GM18909 (cell line): ENCODE measurements around the gene C2orf42.
"Not testable (repeated sequence)": the region's sequence is repeated elsewhere in the genome, so short reads cannot be mapped to it uniquely, and the experiment has no call there.

Experiments used
- ATAC-seq: cut with Tn5 transposase; IDR thresholded peaks from one replicate; pipeline ENCODE4 v1.9.1; 2021; ENCODE audit warnings: mild to moderate bottlenecking; ENCODE audit not compliant: unreplicated experiment, poor library complexity

Gene C2orf42

DNA sequence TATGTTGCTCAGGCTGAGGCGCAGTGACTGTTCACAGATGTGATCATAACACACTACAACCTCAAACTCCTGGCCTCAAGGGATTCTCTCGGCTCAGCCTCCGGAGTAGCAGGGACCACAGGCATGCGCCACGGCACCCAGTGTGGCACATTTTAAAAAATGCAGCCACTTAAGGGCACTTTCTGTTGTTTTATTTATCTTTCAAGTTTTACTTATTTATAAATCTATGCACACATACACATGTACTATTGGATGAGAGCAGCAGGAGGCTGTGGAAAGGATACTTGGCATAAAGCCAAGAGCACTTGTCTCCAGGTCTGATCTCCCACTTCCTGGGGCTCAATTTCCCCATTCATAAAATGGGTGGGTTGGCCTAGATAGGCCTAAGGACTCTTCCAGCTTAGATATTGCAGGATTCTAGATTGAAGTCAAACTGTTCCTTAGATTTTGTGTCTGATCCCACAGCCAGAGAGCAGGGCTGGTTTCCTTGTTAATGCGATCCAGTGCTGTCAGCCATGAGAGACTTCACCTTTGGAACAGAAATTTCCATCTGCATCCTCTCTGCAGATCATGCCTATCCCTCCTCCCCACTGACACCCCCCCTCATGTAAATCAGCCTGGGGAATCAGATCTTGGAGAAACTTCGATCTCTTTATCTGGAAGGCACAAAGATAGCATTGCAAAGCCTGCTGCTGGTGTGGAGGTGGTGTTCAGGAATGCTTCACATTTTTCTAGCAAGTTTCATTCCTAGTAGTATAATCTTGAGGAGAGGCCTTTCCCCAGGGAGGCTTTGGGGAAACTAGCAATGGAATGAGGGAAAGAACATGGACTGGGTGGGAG lies 78.8 kb downstream of the C2orf42 start:
- no peak for ATAC-seq

DNA sequence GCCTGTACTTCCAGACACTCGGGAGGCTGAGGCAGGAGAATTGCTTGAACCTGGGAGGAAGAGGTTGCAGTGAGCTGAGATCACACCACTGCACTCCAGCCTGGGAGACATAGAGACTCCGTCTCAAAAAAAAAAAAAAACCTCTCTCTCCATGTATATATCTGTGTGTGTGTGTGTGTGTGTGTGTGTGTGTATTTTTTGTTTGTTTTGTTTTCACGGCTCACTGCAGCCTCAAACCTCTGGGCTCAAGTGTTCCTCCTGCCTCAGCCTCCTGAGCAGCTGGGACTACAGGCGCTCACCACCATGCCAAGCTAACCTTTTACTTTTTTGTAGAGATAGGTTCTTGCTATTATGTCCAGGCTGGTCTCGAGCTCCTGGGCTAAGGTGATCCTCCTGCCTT lies 80.4 kb downstream of the C2orf42 start:
- ATAC-seq: not testable (repeated sequence)

DNA sequence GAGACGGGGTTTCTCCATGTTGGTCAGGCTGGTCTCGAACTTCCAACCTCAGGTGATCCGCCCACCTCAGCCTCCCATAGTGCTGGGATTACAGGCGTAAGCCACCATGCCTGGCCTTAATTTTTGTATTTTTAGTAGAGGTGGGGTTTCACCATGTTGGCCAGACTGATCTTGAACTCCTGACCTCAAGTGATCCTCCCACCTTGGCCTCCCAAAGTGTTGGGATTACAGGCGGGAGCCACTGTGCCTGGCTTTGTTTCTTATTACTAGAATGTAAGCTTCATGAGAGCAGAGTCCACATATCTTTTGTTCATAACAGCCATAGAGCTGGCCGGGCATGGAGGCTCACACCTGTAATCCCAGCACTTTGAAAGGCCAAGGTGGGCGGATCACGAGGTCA lies 84.7 kb downstream of the C2orf42 start:
- not testable (repeated sequence) for ATAC-seq

DNA sequence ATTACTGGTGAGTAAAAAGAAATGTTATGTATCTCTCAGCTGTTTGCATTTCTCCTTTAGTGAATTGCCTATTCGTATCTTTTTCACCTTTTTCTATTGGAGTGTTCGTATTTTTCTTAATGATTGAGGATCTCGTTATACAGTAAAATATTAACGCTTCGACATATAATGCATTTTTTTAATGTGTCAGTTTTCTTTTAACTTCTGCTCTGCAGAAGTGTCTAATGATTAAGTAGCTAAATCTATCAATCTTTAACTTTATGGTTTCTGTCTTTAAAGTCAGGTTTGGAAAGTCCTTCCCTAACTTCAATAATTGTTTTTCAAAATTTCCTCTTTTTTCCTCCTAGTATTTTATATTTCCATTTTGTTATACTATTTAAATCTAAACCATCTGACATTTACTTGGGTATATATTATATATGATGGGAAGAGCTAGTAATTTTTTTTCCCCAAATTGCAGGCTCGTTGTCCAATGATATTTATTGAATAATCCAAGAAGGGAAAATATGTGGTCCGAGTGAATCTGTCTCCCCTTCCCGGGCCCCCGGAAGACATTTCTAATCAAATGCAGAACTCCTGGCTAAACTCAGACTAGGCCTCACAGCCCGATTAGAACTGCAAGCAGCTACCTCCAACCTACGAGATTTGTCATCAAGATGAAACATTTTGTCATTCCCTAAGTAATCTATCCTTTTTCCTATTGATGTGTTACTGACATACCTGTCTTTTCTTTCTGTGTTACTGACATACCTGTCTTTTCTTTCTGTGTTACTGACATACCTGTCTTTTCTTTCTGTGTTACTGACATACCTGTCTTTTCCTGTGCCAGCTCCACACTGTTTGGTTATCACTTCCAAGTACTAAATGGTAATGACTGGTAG lies 86.3 kb downstream of the C2orf42 start:
- ATAC-seq: no peak

DNA sequence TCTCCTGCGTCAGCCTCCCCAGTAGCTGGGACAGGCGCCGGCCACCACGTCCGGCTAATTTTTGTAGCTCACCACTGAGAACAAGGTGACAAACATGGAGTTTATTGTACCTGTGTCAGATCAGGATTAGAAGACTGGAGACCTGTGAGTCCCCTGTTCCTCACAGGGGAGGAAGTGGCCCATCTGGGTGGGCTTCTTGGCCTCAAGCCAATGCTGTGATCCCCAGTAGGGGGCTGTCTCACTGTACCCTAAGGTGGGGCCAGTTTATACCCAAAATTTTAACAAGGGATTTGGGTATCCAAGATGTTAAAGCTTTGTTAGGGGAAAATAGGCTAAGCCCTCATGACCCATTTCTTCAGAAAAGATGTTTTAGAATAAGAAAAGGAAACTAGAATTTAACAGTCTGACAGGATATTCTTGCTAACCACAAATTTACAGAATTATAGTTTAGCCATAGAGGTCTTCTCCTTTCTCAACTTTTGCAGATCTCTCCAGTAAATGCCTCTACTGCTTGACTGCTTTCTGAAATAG lies 87.2 kb downstream of the C2orf42 start:
- no peak for ATAC-seq

DNA sequence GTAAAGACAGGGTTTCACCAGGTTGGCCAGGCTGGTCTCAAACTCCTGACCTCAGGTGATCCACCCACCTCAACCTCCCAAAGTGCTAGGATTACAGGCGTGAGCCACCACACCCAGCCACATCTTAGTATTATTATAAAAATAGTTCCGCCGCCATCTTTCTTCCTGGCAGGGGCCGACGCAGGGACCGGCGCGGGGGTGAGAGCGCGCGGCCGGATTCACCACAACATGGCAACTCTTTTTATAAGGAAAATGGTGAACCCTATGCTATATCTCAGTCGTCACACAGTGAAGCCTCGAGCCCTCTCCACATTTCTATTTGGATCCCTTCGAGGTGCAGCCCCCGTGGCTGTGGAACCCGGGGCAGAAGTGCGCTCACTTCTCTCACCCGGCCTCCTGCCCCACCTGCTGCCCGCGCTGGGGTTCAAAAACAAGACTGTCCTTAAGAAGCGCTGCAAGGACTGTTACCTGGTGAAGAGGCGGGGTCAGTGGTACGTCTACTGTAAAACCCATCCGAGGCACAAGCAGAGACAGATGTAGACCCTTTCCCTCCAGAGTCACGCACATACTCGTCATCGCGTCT lies 88.4 kb downstream of the C2orf42 start:
- ATAC-seq: not testable (repeated sequence)

DNA sequence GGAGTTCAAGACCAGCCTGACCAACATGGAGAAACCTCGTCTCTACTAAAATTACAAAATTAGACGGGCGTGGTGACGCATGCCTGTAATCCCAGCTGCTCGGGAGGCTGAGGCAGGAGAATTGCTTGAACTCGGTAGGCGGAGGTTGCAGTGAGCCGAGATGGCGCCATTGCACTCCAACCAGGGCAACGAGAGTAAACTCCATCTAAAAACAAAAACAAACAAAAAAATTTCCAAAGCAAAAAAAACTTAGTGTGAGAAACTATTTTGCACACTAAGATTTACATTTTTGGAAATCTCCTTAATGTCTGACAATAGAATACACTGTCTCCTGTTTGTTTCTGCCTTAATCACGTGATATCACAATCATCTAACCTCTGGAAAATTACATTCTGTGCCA lies 89.1 kb downstream of the C2orf42 start:
- ATAC-seq: not testable (repeated sequence)

DNA sequence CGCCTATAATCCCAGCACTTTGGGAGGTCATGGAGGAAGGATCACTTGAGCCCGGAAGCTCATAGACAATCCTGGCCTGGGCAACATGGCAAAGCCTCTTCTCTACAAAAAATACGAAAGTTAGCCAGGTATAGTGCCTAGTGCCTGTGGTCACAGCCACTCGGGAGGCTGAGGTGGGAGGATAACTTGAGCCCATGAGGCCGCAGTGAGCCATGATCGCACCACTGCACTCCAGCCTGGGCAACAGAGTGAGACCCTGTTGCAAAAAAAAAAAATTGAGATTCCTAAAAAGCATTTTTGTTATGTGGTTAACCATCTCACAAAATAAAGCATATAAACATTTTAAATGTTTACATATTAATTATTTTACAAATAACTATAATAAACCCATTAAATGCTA lies 89.6 kb downstream of the C2orf42 start:
- no peak for ATAC-seq
